HG02763 (cell line): ENCODE results near the gene HAND2.

Source experiments
- ATAC-seq: cut with Tn5 transposase; IDR thresholded peaks from one replicate; pipeline ENCODE4 v1.9.1; 2021; ENCODE audit warnings: mild to moderate bottlenecking, moderate library complexity; ENCODE audit not compliant: unreplicated experiment

HAND2 gene

DNA sequence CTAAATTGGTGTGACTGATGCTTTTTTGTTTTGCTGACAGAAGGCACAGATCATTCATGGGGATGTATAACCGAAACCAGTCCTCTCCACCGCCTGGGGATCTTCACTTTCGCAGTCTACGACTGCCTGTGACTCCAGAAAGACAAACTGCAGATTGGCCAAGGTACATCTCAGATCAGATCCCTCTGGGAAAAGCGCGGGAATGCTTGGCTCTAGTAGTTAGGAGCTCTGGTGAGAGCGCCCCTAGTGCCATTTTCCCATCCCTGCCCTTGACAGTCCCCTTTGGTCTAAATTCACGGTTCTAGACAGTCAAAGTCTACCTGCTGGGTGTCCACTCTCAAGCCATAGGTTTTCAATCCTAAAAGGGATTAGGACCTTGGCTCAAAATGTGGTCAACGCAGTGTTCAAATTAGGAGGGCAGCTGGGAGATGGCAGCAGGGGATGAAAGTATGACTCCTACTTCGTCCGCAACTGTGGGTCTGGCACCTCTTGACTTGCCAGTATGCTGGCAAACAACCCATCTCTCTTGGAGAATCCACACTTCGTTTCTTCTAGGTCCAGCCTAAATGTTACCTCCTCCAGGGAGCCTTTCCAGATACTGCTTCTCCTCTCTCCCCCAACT lies 6.9 kb upstream of the HAND2 start:
- no peak for ATAC-seq

DNA sequence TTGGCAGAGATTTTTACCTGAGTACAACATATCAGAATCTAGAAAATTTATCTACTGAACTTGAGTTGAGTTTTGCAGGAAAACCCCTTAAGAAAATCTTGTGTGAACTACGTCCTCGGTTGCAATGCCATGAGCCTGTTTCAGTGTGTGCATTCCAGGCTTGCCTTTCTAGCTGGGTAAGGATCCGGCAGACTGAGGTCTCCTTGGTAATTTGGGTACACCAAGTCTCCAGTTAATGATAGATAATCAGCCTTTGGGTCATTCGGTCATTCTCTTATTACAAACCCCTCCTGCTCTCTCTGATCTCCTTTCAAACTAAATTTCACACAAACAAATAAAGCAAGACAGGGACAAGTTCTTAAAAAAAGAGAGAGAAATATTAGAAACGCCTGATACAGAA lies 5.9 kb upstream of the HAND2 start:
- no peak for ATAC-seq

DNA sequence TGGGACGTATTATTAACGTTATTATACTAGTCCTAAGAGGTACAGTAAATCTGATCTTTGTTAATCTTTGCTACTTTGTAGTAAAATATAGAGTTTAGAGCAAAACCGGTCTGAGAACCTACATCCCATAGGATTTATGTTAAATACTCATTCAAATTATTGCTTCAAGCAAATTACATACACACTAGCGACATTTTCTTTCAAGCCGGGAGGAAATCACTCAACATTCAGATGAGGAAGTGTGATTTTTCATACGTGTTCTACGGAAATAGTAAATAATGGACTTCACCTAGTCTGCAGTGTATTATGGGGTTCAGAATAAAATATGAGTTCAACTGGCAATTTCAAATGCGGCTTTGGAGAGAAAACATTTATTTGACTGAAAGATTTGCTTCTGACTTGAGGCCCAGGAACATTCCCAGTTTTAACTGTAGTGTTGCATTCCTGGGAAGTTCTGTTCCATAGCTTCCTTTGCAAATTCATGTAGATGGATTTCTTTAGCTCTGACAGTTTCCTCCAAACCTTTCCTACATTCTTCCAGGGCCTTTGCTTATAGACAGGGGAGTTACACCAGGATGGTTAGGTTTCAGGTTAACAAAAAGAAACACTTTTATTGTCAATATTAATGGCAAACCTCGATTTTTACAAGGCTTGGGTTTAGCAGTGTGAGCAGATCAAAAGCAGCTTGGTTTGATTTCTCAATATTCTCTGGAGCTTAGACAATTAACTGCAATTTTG lies 5.3 kb upstream of the HAND2 start:
- no peak for ATAC-seq

DNA sequence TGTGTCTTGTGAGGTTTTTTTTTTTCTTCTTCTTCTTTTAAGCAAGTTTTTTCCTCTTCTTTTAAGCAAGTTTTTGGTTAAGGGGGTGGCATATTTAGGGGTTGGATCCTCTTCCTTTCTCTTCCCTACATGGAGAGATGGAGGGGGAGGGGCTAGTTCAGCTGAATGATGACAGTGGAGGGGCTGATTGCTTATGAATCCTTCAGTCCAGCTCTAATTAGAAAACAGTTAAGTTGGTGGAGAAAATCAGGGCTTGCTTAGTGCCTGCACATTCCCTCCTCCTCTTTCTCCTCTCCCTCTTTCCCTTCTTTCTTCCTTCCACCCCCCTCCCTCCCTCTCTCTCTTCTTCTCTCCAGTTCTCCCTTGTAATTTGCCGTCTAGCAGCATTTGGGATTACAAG lies 4.4 kb upstream of the HAND2 start:
- no peak for ATAC-seq

GRCh38 chr4:173532725-173533511 lies 2.9 kb upstream of the HAND2 start:
- no peak for ATAC-seq

- ATAC-seq, result no peak
Measured at GRCh38 chr4:173531086-173531965, 1.3 kb upstream of the HAND2 start.

- ATAC-seq, result no peak
Measured at GRCh38 chr4:173530326-173531085, 477 bp upstream of the HAND2 start.

DNA sequence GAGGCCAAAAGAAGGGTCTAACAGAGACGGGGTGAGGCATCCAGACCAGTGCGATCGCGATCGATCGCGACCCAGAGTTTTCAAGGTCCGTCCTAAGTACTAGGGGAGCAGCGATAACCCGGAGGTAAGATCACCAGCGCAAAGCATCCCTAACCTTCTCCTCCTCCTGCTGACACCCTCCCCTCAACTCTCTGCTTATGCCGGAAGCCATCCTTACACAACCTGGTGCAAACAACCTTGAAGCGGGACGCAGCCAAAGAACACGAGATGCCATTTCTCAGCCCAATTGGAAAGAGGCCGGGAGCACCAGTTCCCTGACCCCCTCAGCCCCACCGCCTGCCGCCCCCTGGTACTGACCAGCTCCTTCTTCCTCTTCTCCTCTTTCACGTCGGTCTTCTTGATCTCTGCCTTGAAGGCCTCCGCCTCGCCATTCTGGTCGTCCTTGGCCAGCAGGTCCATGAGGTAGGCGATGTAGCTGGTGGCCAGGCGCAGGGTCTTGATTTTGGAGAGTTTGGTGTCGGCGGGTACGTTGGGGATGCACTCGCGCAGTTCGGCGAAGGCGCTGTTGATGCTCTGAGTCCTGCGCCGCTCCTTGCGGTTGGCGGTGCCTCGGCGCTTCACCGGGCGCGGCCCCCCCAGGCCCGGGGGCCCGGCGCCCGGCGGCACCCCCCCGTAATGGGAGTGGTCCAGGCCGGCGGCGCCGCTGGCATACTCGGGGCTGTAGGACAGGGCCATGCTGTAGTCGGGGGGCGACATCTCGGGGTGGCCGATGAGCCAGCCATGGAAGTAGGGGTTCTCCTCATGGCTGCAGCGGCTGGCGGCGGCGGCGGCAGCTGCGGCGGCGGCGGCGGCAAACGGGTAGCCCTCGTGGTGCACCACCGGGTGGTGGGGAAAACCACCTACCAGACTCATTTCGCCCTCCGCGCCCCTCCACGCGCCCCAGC lies 1.4 kb downstream of the HAND2 start:
- no peak for ATAC-seq

- no peak for ATAC-seq
Measured at GRCh38 chr4:173527103-173527891, 2.7 kb downstream of the HAND2 start.

GRCh38 chr4:173526724-173527102 lies 3.3 kb downstream of the HAND2 start:
- ATAC-seq, result no peak

DNA sequence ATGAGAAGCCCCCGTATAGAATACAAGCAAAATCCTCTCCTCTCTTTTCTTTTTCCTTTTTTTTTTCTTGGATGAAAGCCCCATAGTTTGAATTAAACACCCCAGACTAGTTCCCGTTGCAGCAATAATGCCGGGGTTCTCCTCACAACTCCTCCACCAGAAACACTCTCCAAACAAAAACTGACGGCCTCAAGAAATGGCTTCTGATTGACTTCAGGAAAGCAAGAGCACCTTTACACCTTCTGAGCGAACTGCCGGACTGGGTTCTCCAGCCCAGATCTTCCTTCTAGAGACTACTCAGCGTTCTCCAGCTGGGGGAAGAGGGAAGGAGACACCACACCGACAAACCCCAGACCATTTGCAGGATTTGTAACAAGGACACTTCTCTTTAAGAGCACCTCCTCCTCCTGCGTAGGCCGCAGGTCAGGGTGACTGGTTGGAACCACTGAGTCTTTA lies 4.0 kb downstream of the HAND2 start:
- ATAC-seq, result no peak

DNA sequence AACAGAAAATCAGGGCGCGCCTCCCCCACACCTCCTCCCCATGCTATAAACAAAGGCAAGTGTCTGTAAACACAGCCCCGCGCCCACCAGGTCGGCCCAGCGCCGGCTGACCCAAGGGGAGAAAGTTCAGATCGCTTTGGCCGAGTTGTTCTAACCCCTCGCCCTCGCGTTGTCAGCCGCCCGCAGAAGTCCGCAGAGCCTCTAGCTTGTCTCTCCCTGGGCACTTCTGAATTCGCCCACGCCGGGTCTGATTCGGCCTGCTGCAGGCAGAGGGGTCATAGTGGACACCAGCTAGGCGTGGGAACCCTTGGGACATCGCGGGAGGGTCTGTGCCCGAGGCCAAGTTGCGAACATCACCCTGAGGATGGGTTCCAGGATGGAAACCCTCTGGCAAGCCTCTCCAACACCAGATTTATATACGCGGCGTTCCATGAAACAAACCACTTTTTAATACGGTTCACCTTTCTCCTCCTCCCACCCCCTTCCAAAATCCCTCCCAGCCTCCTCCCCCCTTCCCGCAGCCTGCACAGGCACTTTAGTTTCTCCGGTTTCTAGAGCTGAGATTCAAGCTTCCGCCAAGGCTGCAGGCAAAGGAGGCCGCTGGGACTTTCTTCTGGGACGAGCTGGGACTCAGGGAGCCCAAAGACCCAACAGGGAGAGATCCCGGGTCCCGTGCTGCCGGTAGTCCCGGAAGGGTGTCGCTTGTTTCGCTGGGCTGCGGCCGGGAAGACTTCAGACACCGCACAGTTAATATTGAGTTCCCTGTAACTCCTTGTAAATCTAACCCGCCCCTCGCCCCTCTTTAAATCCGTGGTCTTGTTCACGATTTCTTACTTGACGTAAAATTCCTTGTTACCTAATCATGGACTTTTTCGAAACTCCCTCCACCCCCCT lies 4.7 kb downstream of the HAND2 start:
- ATAC-seq, result no peak

DNA sequence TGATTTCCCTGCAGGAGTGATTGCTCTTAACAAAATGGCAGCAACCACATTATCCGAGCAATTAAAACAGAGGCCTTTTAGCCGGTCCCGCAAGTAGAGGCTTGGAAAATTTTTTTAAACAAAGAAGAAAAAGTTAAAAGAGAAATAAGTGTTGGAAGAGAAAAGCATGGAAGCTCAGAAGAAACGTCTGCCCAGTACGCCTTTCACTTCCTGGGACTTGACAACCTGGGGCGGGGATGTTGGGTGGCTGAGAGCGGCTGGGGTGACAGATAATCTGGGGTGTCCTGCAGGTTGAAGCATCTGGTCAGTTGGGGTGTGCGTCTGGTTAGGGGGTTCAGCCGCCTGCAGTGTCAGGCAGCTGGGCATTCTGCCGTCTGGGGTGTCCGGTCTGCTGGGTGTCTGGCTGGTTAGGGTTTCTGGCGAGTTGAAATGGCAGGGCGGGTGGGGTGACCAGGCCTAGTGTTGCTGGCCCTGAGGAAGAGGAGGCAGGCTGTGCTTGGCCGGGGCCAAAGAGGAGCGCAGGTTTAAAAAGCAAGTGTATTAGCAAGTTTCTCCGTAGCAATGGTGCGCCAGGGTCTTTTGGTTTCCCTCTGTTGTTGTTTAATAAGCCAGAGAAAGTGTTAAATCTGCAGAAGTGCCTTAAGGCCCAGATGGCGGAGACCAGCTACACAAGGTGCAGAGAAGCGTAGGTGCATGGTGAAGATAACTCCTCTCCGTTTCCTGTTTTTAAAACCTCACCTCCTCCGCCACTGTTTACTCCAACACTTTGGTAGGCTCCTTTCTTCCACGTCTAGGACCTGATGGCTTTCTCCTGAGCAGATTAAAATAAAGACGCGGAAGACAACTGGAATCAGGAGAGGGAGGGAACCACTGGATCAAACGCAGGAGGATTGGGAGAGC lies 5.6 kb downstream of the HAND2 start:
- ATAC-seq, result no peak

DNA sequence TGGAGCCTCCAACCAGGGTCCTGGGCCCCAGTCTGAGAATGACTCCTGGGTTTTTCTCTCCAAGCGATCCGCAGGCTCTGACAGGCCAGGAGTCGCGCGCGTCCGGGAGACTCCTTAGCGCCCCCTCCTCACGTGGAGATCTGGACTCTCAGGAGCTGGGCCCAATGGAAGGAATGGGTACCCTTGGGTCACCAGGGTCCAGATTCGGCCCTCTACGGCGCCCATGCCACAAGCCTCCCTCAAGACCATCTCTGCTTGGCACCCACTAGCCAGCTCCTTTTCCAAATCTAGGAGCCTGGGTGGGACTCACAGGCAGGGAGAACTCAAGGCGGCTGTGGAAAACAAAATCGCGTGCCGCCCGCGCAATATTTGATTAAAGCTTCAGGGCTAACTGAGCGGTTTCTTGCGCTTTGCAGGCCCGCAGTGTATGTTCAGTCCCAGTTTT lies 7.1 kb downstream of the HAND2 start:
- ATAC-seq, result no peak

DNA sequence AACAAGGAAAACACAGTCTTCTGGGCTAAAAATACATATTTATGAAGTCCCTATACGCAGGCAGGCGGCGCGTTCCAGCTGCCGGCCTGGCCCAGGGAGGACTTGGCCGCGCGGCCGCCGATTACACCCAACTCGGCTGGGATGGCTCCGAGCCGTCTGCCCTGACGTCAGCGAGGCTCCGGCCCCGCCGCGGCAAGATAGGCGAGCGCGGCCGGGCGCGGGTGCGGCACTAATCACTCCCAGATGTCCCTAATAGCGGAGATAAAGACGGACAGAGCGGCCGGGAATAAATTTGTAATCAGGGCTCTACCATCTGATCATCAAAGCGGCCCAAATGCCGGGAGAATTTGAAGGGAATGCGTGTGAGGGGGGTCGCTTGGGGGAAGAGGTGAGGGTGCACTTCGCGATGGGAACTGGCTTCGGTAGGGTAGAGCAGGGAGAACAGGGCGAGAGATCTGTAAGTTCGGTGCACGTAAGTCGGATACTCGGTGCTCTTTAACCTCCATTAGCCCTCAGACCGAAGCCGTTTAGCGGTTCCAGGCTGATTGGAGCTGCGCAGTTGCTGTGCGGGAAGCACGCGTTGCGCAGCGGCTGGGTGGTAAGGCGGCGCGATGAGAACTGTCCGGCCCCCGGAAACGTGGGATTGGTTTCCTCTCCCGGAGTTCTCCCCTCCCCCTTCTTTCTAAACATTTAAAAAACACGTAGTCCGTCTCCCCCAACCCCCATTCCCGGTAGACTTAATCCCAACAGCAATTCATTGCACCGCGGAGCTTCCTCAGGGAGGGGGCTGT lies 7.7 kb downstream of the HAND2 start:
- no peak for ATAC-seq
